ENCODE measurements around the gene WDR5B. TPM values are rescaled to one million over a fixed set of nuclear protein-coding genes. Genes with fewer than 3 reads are reported as not detected.

WDR5B gene
- total and polyA plus RNA-seq, 2 of the 8 experiments (the other 6 are each of a cell fraction or from before 2014, with no cell fraction given), result 1.9 to 3.5 TPM

DNA sequence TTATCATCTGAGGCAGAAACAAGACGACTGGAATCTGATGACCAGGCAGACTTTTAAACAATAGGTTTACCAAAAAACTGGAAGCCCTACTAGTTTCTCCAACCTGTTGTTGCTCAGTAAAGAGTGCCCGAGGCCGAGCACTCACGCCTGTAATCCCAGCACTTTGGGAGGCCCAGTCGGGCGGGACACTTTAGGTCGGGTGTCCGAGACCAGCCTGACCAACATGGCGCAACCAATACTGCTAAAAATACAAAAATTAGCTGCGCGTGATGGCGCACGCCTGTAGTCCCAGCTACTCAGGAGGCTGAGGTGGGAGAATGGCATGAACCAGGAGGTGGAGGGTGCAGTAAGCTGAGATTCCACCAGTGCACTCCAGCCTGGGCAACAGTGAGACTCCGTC, 1.1 kb upstream of the WDR5B start:
- no peak for TF ChIP-seq SP2 (IDR thresholded peaks at IDR 0.05; ENCODE audit: low read length)
- TF ChIP-seq, protein P1, sequence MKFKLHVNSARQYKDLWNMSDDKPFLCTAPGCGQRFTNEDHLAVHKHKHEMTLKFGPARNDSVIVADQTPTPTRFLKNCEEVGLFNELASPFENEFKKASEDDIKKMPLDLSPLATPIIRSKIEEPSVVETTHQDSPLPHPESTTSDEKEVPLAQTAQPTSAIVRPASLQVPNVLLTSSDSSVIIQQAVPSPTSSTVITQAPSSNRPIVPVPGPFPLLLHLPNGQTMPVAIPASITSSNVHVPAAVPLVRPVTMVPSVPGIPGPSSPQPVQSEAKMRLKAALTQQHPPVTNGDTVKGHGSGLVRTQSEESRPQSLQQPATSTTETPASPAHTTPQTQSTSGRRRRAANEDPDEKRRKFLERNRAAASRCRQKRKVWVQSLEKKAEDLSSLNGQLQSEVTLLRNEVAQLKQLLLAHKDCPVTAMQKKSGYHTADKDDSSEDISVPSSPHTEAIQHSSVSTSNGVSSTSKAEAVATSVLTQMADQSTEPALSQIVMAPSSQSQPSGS (IDR thresholded peaks at IDR 0.05; ENCODE audit: low read length), result no peak
- TF ChIP-seq, protein P2, sequence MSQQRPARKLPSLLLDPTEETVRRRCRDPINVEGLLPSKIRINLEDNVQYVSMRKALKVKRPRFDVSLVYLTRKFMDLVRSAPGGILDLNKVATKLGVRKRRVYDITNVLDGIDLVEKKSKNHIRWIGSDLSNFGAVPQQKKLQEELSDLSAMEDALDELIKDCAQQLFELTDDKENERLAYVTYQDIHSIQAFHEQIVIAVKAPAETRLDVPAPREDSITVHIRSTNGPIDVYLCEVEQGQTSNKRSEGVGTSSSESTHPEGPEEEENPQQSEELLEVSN (IDR thresholded peaks at IDR 0.05), result no peak
- no peak for FAIRE-seq
- 79% methylated on average over 12 of the region's 14 CpGs; no CpG with 5 or more reads in 1 of the 2 experiments for WGBS, 2 experiments (ENCODE audit: extremely low coverage in 1 of 2, insufficient coverage in 1 of 2, insufficient read length in 1 of 2, insufficient replicate concordance in 2 of 2, low coverage in 1 of 2, low lambda C conversion rate in 2 of 2, missing lambda C conversion rate in 1 of 2)

More for the DNA sequence above, 1.1 kb upstream of the WDR5B start:
- H3K27ac ChIP-seq (ENCODE audit: low read depth, low read length), result peak overlapping the region; percentile 92; the same call in 1 of the 2 replicates
- peaks cover 0 to 6% (median 0%) of the 10 kb centered on the region in 4 experiments; a peak in 3 of 8 replicates for H3K36me3 ChIP-seq (ENCODE audit: control insufficient read depth in 2 of 4, insufficient read depth in 4 of 4, low read length in 3 of 4)
- H2AK5ac ChIP-seq (ENCODE audit: low read depth, low read length), result no peak overlapping the region
- H3K14ac ChIP-seq (ENCODE audit: insufficient read length), result no peak overlapping the region
- peak overlapping the region; percentile 72 to 77 for H3K4me2 ChIP-seq (ENCODE audit: insufficient read depth in 1 of 2, low read depth in 2 of 2, low read length in 2 of 2)
- no peak for DNase-seq (ENCODE audit: low read depth in 1 of 2, low spot score in 2 of 2)
- peak overlapping the region; percentile 83 to 100 (median 88) for H3K4me3 ChIP-seq (ENCODE audit: extremely low read depth in 1 of 4, insufficient read depth in 2 of 4, low read depth in 3 of 4, low read length in 4 of 4)
- no peak overlapping the region for H3K23ac ChIP-seq (ENCODE audit: insufficient read length)
- no peak overlapping the region for H3K18ac ChIP-seq (ENCODE audit: extremely low read depth, low read length)
- H2BK12ac ChIP-seq (ENCODE audit: low read depth, low read length), result no peak overlapping the region
- no peaks in the 10 kb centered on the region for H4K20me1 ChIP-seq (replicated peaks in 1 of 2; ENCODE audit: control insufficient read depth in 1 of 2, insufficient read depth in 2 of 2, low read length in 2 of 2)
- H2BK15ac ChIP-seq (ENCODE audit: low read length), result no peak overlapping the region
- H3K79me1 ChIP-seq (ENCODE audit: low read depth, low read length), result no peaks in the 10 kb centered on the region
- H3K4me1 ChIP-seq (replicated peaks in 1 of 4; ENCODE audit: control insufficient read depth in 3 of 4, insufficient read depth in 4 of 4, low read length in 3 of 4), result peaks cover 0 to 7% (median 3%) of the 10 kb centered on the region in 4 experiments; a peak in 1 of 7 replicates
- H3K23me2 ChIP-seq (ENCODE audit: low read depth, low read length), result peaks cover 3% of the 10 kb centered on the region
- no peak overlapping the region for H2BK120ac ChIP-seq (replicated peaks; ENCODE audit: low read depth, low read length)
- no peak overlapping the region for H4K5ac ChIP-seq (ENCODE audit: insufficient read length, low read depth, low read length)
- H2BK5ac ChIP-seq (ENCODE audit: low read depth, low read length), result no peak overlapping the region
- ChIA-PET CTCF (ENCODE audit: partially characterized antibody) (interaction anchor here (2.2 to 3.9 kb wide), 3 partner anchors 11 to 32 kb away, joined by 9 to 17 read pairs (median 16); partner anchors contain the start of gene FAM162A), POLR2A (ENCODE audit: partially characterized antibody) (interaction anchor here (1.2 to 4.0 kb wide), 6 partner anchors 10 to 98 kb away, joined by 3 to 29 read pairs (median 8); partner anchors contain the start of genes FAM162A, KPNA1 and MIX23)
- peak overlapping the region; percentile 82; the same call in 1 of the 2 replicates for H4K8ac ChIP-seq (ENCODE audit: extremely low read depth, insufficient read depth, low read length)
- peaks cover 0 to 23% of the 10 kb centered on the region in 2 experiments; a peak in 2 of 4 replicates for H3K79me2 ChIP-seq (ENCODE audit: control insufficient read depth in 1 of 2, insufficient read depth in 2 of 2, low read length in 2 of 2)
- no peak overlapping the region for H2AFZ ChIP-seq (ENCODE audit: low read length)
- peak overlapping the region in 3 of 4 experiments; percentile 82 to 100 (median 92); a peak in 4 of 7 replicates for H3K9ac ChIP-seq (replicated peaks in 1 of 4; ENCODE audit: extremely low read depth in 1 of 4, low read depth in 3 of 4, low read length in 3 of 4)
- H4K91ac ChIP-seq (replicated peaks; ENCODE audit: insufficient read length, low read length), result no peak overlapping the region
- no peaks in the 10 kb centered on the region for H3K27me3 ChIP-seq (replicated peaks in 1 of 4; ENCODE audit: control insufficient read depth in 3 of 4, extremely low read depth in 1 of 4, insufficient read depth in 3 of 4, low read length in 3 of 4)
- no peaks in the 10 kb centered on the region for H3K9me3 ChIP-seq (ENCODE audit: insufficient read depth in 2 of 2, low read depth in 1 of 2, low read length in 1 of 2)
- no peak overlapping the region for H3K4ac ChIP-seq (replicated peaks; ENCODE audit: insufficient read length, low read depth, low read length)
- no peak overlapping the region for H2BK20ac ChIP-seq (ENCODE audit: low read length)
- H3K56ac ChIP-seq (replicated peaks; ENCODE audit: insufficient read length, low read depth, low read length), result no peak overlapping the region
